Gastrocnemius medialis (tissue), 4 donors: ENCODE measurements around the gene SNX21.

Experiments used
- CTCF ChIP-seq, 5 experiments: fragments of 450-650 bp in 3 of 5; fragments of 200-600 bp in 2 of 5; sonication (generic) in 2 of 5; IDR thresholded peaks in 4 of 5; conservative IDR thresholded peaks in 1 of 5; 1 replicate in 4 of 5; 2 replicates in 1 of 5; pipeline ENCODE4 v1.5.1; 2016 to 2019; ENCODE audit warnings: antibody characterized with exemption in 5 of 5, mild to moderate bottlenecking in 3 of 5, moderate library complexity in 3 of 5
- POLR2A ChIP-seq, 2 donors: fragments of 450-650 bp; IDR thresholded peaks; one replicate each; pipeline ENCODE4 v1.6.1; 2017; ENCODE audit warnings: antibody characterized with exemption in 2 of 2, mild to moderate bottlenecking in 2 of 2, moderate library complexity in 2 of 2

DNA sequence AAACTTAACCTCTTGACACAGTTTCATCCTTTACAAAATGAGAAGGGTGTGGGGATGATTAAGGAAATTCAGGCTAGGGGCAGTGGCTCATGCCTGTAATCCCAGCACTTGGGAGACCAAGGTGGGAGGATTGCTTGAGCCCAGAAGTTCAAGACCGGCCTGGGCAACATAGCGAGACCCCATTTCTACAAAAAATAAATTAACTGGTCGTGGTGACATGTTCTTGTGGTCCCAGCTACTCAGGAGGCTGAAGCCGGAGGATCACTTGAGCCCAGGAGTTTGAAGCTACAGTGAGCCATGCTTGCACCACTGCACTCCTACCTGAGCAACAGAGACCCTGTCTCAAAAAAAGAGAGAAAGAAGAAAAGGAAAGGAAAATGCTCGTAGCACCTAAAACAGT lies 32.9 kb downstream of the SNX21 start:
- TF ChIP-seq POLR2A (IDR thresholded peaks at IDR 0.05), result no peak
- no peak for TF ChIP-seq CTCF (IDR thresholded peaks at IDR 0.05 in 4 of 5, conservative IDR thresholded peaks at IDR 0.05 in 1 of 5)
